SK-N-SH treated with all-trans-retinoic acid at 6 μM for 48 hours (cell line): ENCODE measurements around the gene RERG.

ENCODE experiments used
- ATAC-seq: fragments of 200-7000 bp; cut with Tn5 transposase; 3 replicates; pipeline ENCODE4 v1.9.1; 2020; ENCODE audit warnings: mild to moderate bottlenecking, moderate library complexity
- ARNTL ChIP-seq: fragments of 450-650 bp; formaldehyde crosslinking; IDR thresholded peaks from 2 replicates; pipeline ENCODE4 v1.5.0; 2020; ENCODE audit warnings: low read depth, mild to moderate bottlenecking, moderate library complexity, borderline replicate concordance
- BACH2 ChIP-seq: fragments of 250-450 bp; sonication (Bioruptor Pico); IDR thresholded peaks from 2 replicates; pipeline ENCODE4 v1.9.0; 2021; ENCODE audit warnings: mild to moderate bottlenecking, borderline replicate concordance
- CSDC2 ChIP-seq: fragments of 250-450 bp; sonication (Bioruptor Pico); IDR thresholded peaks from 2 replicates; pipeline ENCODE4 v1.5.0; 2020; ENCODE audit warnings: mild to moderate bottlenecking, moderate library complexity
- ESRRG ChIP-seq: fragments of 250-450 bp; sonication (Bioruptor Pico); IDR thresholded peaks from 2 replicates; pipeline ENCODE4 v1.6.1; 2021; ENCODE audit warnings: mild to moderate bottlenecking
- ISL1 ChIP-seq: fragments of 250-450 bp; sonication (Bioruptor Pico); IDR thresholded peaks from 2 replicates; pipeline ENCODE4 v2.1.2; 2022; ENCODE audit warnings: mild to moderate bottlenecking, moderate library complexity
- OSR1 ChIP-seq: fragments of 250-450 bp; sonication (Bioruptor Pico); IDR thresholded peaks from 2 replicates; pipeline ENCODE4 v1.8.0; 2022; ENCODE audit warnings: moderate library complexity, mild to moderate bottlenecking, inconsistent platforms
- RARB ChIP-seq: fragments of 250-450 bp; sonication (Bioruptor Pico); IDR thresholded peaks from 2 replicates; pipeline ENCODE4 v1.8.0; 2021; ENCODE audit warnings: mild to moderate bottlenecking, moderate library complexity
- TCF4 ChIP-seq: fragments of 250-450 bp; sonication (Bioruptor Pico); IDR thresholded peaks from 2 replicates; pipeline ENCODE4 v1.8.0; 2021; ENCODE audit warnings: mild to moderate bottlenecking, moderate library complexity, borderline replicate concordance
- TOX ChIP-seq: fragments of 250-450 bp; sonication (Bioruptor Pico); IDR thresholded peaks from 2 replicates; pipeline ENCODE4 v1.8.0; 2021; ENCODE audit warnings: mild to moderate bottlenecking, moderate library complexity, borderline replicate concordance
- ZFP30 ChIP-seq: fragments of 450-650 bp; formaldehyde crosslinking; IDR thresholded peaks from 2 replicates; pipeline ENCODE4 v1.5.0; 2022; ENCODE audit warnings: mild to moderate bottlenecking, moderate library complexity
- ZNF565 ChIP-seq: fragments of 450-650 bp; formaldehyde crosslinking; conservative IDR thresholded peaks from 2 replicates; pipeline ENCODE4 v1.5.0; 2020; ENCODE audit warnings: low read depth, mild to moderate bottlenecking, moderate library complexity
- TF ChIP-seq, protein P1 (sequence below): fragments of 250-450 bp; sonication (Bioruptor Pico); IDR thresholded peaks from 2 replicates; pipeline ENCODE4 v1.8.0; 2021; ENCODE audit warnings: low read depth, mild to moderate bottlenecking, moderate library complexity, borderline replicate concordance
- TF ChIP-seq, protein P2 (sequence below): fragments of 250-450 bp; sonication (Bioruptor Pico); IDR thresholded peaks from 2 replicates; pipeline ENCODE4 v1.5.1; 2020; ENCODE audit warnings: low read depth, mild to moderate bottlenecking, moderate library complexity
- TF ChIP-seq, protein P3 (sequence below): fragments of 250-450 bp; sonication (Bioruptor Pico); IDR thresholded peaks from 2 replicates; pipeline ENCODE4 v1.5.0; 2020; ENCODE audit warnings: mild to moderate bottlenecking, moderate library complexity
- TF ChIP-seq, protein P4 (sequence below): fragments of 250-450 bp; sonication (Bioruptor Pico); IDR thresholded peaks from 2 replicates; pipeline ENCODE4 v1.5.1; 2021; ENCODE audit warnings: mild to moderate bottlenecking, moderate library complexity
- TF ChIP-seq, protein P5 (sequence below): fragments of 250-450 bp; sonication (Bioruptor Pico); IDR thresholded peaks from 2 replicates; pipeline ENCODE4 v1.8.0; 2020; ENCODE audit warnings: mild to moderate bottlenecking, moderate library complexity, borderline replicate concordance

RERG gene

DNA sequence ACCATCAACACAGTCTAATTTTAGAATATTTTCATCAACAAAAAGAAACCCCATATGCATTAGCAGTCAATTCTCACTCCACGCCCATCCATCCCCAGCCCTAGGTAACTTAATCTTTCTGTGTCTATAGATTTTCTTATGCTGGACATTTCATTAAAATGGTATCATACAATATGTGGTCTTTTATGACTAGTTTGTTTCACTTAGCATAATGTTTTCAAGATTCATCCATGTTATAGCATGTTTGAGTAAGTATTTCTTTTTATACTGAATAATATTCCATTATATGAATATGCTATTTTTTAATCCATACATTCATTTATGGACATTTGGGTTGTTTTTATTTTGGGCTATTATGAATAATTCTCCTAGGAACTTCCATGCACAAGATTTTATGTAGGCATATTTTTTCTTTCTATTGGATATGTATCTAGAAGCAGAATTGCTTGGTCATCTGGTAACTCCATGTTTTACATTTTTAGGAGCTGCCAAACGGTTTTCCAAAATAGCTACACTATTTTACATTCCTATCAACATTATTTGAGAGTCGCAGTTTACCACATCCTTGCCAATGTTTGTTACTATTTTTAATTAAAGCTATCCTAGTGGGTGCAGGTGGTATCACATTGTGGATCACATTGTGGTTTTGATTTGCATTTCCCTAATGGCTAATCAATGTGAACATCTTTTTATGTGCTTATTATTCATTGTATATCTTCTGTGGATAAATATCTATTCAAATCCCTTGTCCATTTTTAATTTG is 49.0 kb downstream of the RERG start:
- no peak for ATAC-seq
- TF ChIP-seq, protein P1, sequence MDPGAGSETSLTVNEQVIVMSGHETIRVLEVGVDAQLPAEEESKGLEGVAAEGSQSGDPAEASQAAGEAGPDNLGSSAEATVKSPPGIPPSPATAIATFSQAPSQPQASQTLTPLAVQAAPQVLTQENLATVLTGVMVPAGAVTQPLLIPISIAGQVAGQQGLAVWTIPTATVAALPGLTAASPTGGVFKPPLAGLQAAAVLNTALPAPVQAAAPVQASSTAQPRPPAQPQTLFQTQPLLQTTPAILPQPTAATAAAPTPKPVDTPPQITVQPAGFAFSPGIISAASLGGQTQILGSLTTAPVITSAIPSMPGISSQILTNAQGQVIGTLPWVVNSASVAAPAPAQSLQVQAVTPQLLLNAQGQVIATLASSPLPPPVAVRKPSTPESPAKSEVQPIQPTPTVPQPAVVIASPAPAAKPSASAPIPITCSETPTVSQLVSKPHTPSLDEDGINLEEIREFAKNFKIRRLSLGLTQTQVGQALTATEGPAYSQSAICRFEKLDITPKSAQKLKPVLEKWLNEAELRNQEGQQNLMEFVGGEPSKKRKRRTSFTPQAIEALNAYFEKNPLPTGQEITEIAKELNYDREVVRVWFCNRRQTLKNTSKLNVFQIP (CRISPR knock-in tag), result no peak
- TF ChIP-seq TCF4 (CRISPR knock-in tag) (no peak), ZNF565 (CRISPR knock-in tag) (no peak), BACH2 (no peak)
- TF ChIP-seq, protein P2, sequence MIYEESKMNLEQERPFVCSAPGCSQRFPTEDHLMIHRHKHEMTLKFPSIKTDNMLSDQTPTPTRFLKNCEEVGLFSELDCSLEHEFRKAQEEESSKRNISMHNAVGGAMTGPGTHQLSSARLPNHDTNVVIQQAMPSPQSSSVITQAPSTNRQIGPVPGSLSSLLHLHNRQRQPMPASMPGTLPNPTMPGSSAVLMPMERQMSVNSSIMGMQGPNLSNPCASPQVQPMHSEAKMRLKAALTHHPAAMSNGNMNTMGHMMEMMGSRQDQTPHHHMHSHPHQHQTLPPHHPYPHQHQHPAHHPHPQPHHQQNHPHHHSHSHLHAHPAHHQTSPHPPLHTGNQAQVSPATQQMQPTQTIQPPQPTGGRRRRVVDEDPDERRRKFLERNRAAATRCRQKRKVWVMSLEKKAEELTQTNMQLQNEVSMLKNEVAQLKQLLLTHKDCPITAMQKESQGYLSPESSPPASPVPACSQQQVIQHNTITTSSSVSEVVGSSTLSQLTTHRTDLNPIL, result no peak

DNA sequence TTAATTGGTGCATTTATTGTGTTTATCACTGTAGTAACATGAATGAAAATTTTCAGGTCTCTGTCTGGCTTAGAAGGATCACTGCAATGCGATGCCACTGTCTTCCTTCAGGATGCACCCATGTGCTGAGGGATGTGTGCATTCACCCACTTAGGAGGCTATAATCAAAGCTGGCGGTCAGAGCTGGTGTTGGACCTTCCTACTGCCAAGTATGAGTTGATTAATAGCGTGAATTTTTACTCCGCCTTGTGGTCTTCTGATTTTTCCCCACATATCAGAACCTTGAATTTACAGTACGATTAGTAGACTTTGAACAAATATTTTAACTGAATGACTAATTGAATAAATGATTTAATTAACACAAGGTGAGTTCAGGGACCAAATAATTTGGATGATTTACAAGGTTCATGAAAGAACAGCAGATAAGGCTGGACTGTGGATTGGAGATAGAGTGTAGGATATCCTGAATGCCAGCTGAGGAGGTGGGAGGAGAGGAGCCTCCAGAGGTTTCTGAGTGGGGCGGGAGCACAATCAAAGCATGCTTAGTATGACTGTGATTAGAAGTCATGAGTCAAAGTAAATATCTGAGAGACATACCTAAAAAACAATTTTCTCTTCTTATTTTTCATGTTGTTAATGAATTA is 50.1 kb downstream of the RERG start:
- TF ChIP-seq, protein P3, sequence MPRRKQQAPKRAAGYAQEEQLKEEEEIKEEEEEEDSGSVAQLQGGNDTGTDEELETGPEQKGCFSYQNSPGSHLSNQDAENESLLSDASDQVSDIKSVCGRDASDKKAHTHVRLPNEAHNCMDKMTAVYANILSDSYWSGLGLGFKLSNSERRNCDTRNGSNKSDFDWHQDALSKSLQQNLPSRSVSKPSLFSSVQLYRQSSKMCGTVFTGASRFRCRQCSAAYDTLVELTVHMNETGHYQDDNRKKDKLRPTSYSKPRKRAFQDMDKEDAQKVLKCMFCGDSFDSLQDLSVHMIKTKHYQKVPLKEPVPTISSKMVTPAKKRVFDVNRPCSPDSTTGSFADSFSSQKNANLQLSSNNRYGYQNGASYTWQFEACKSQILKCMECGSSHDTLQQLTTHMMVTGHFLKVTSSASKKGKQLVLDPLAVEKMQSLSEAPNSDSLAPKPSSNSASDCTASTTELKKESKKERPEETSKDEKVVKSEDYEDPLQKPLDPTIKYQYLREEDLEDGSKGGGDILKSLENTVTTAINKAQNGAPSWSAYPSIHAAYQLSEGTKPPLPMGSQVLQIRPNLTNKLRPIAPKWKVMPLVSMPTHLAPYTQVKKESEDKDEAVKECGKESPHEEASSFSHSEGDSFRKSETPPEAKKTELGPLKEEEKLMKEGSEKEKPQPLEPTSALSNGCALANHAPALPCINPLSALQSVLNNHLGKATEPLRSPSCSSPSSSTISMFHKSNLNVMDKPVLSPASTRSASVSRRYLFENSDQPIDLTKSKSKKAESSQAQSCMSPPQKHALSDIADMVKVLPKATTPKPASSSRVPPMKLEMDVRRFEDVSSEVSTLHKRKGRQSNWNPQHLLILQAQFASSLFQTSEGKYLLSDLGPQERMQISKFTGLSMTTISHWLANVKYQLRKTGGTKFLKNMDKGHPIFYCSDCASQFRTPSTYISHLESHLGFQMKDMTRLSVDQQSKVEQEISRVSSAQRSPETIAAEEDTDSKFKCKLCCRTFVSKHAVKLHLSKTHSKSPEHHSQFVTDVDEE, result no peak
- TF ChIP-seq CSDC2 (CRISPR knock-in tag), result no peak
- ATAC-seq, result no peak

DNA sequence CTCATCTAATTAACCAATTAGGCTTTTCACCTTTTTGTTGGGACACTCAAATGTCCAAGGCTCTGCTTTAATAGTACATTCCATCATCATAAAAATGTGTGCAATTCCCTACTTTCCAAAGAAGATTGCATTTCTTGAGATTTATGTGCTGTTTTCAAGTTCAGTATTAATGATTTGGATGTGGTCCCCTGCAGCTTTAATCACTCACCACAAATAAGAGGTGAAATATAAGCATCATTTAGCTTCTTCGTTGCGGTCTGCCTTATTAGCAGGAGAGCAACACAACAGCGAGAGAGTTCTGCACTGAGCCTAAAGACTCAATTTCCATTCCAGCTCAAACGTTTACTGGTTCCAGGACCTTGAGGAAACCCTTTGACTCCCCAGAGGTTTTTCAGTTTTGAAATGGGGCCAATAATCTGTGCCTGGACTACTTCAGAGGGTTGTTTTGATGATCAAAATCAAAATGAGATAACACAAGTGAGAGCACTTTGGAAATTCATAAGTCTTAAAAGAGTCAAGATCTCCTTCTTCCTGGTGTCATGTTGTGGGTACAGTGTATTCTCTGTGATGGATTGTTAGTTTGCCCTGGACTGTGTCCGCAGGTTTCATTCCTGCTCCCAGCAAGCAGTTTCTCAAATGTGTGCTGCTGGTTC is 53.1 kb downstream of the RERG start:
- no peak for TF ChIP-seq ISL1 (CRISPR knock-in tag)
- TF ChIP-seq, protein P2, result no peak
- TF ChIP-seq, protein P3, result no peak
- TF ChIP-seq OSR1, result no peak
- ATAC-seq, result no peak

DNA sequence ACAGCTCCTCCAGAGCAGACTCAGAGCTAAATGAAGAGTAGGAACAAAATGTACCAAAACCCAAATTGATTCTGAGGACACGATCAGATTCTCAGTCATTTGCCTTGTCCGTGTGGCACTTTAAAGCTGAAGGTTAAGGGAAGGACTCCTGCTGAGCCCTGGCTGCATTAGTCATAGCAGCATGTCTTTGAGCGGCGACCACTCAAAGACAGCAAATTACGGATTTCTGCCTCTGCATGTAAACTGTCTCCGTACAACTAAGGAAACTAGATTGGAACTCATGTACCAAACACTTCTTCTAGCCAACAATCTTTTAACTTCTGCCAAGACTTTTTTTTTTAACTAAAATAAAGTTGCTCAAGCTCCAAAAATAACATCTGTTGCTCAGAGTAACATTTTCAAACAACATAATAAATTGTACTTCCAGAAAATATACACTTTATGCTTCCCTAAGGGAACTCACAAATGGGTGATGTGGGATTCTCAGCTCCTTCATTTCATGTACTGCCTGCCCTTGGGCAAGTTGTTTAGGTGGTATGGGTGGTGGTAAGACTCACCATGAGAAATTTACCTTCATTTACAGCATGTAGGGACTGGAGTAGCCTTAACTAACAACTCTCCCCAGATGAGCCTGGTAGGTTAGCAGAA is 56.1 kb downstream of the RERG start:
- ATAC-seq, result no peak
- TF ChIP-seq ARNTL (CRISPR knock-in tag), result no peak
- TF ChIP-seq ESRRG, result no peak
- TF ChIP-seq, protein P1 (CRISPR knock-in tag), result no peak
- TF ChIP-seq, protein P4, sequence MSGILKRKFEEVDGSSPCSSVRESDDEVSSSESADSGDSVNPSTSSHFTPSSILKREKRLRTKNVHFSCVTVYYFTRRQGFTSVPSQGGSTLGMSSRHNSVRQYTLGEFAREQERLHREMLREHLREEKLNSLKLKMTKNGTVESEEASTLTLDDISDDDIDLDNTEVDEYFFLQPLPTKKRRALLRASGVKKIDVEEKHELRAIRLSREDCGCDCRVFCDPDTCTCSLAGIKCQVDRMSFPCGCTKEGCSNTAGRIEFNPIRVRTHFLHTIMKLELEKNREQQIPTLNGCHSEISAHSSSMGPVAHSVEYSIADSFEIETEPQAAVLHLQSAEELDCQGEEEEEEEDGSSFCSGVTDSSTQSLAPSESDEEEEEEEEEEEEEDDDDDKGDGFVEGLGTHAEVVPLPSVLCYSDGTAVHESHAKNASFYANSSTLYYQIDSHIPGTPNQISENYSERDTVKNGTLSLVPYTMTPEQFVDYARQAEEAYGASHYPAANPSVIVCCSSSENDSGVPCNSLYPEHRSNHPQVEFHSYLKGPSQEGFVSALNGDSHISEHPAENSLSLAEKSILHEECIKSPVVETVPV, result no peak
- TF ChIP-seq ISL1 (CRISPR knock-in tag), result no peak
- TF ChIP-seq, protein P5, sequence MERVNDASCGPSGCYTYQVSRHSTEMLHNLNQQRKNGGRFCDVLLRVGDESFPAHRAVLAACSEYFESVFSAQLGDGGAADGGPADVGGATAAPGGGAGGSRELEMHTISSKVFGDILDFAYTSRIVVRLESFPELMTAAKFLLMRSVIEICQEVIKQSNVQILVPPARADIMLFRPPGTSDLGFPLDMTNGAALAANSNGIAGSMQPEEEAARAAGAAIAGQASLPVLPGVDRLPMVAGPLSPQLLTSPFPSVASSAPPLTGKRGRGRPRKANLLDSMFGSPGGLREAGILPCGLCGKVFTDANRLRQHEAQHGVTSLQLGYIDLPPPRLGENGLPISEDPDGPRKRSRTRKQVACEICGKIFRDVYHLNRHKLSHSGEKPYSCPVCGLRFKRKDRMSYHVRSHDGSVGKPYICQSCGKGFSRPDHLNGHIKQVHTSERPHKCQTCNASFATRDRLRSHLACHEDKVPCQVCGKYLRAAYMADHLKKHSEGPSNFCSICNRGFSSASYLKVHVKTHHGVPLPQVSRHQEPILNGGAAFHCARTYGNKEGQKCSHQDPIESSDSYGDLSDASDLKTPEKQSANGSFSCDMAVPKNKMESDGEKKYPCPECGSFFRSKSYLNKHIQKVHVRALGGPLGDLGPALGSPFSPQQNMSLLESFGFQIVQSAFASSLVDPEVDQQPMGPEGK, result no peak
- no peak for TF ChIP-seq ZFP30 (CRISPR knock-in tag)
- no peak for TF ChIP-seq RARB (CRISPR knock-in tag)
- no peak for TF ChIP-seq TCF4 (CRISPR knock-in tag)
- TF ChIP-seq TOX, result no peak
- no peak for TF ChIP-seq ZNF565 (CRISPR knock-in tag)
- TF ChIP-seq CSDC2 (CRISPR knock-in tag), result no peak
